Measurements from ENCODE around the gene SSR4. TPM values are rescaled to one million over a fixed set of nuclear protein-coding genes. Genes with fewer than 3 reads are reported as not detected.

Gene SSR4
- total RNA-seq, 4 donors from 2014 or later: 177 to 359 (median 279) TPM

DNA sequence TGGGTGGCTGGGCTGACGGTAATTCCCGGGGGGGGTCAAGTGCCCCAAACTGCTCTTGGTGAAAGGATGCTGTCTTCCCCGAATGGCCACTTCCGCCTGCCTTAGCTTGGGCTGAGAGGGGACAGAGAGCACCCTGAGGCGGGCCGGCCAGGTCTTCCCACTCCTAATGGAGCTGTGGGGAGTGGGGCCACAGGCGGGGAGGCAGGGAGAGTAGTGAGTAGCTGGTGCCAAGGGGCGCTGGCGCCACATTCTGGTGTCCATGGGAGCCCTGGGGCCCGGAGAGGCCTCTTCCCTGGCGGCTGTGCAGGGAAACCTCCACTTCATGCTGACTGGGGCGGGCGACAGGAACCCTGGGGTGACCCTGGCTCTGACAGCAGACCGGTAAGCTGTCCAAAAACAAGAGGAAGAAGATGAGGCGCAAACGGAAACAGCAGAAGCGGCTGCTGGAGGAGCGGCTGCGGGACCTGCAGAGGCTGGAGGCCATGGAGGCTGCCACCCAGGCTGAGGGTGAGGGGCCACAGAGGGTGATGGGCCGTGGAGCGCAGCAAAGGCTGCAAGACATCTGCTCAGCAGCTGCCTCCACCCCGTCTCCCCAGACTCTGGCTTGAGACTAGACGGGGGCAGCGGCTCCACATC lies 11.0 kb upstream of the SSR4 start:
- H3K9me3 ChIP-seq: no peaks in the 10 kb centered on the region
- intact Hi-C loops (cut with DNase I): no loop called here
- TF ChIP-seq, protein P1, sequence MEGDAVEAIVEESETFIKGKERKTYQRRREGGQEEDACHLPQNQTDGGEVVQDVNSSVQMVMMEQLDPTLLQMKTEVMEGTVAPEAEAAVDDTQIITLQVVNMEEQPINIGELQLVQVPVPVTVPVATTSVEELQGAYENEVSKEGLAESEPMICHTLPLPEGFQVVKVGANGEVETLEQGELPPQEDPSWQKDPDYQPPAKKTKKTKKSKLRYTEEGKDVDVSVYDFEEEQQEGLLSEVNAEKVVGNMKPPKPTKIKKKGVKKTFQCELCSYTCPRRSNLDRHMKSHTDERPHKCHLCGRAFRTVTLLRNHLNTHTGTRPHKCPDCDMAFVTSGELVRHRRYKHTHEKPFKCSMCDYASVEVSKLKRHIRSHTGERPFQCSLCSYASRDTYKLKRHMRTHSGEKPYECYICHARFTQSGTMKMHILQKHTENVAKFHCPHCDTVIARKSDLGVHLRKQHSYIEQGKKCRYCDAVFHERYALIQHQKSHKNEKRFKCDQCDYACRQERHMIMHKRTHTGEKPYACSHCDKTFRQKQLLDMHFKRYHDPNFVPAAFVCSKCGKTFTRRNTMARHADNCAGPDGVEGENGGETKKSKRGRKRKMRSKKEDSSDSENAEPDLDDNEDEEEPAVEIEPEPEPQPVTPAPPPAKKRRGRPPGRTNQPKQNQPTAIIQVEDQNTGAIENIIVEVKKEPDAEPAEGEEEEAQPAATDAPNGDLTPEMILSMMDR (IDR thresholded peaks at IDR 0.05): no peak
- TF ChIP-seq POLR2A (IDR thresholded peaks at IDR 0.05): no peak
- peaks cover 0 to 11% of the 10 kb centered on the region in 2 donors for H3K36me3 ChIP-seq
- no peak overlapping the region for H3K27ac ChIP-seq
- no peak for DNase-seq
- no peak overlapping the region for H3K4me3 ChIP-seq (replicated peaks in 1 of 3)
- H3K4me1 ChIP-seq: no peaks in the 10 kb centered on the region
- no peaks in the 10 kb centered on the region for H3K27me3 ChIP-seq
- 59 to 79% methylated on average over 7 to 13 of the region's 24 CpGs for WGBS, 2 donors

DNA sequence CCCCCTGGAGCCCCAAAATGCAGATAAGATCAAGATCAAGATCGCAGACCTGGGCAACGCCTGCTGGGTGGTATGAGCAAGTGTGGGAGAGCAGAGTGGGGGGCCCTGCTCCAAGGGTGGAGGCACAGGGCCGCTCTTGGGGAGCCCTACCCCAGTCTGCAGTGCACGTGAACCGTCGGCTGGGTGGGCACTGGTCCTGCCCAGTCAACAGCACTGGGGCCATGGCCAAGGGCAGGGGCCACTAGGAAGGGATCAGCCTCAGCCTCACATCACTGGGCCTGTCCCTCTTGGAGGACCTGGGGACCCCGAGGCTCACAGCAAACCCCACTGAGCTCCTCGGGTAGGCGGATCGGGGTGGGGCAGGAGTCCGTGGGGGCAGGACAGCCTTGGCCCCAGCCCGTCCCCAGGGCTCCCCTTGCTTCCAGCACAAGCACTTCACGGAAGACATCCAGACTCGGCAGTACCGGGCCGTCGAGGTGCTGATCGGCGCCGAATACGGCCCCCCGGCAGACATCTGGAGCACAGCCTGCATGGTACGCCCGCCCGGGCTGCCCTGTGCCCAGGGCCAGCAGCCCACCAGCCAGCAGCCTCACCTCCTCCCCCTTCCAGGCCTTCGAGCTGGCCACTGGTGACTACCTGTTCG lies 10.0 kb upstream of the SSR4 start:
- Histone ChIP-seq H3K4me1 (no peaks in the 10 kb centered on the region), H3K4me3 (replicated peaks in 1 of 3) (no peak overlapping the region), H3K9me3 (no peaks in the 10 kb centered on the region), H3K36me3 (peaks cover 0 to 11% of the 10 kb centered on the region in 2 donors), H3K27ac (no peak overlapping the region), H3K27me3 (no peaks in the 10 kb centered on the region)
- 87% methylated on average over 3 of the region's 27 CpGs; no CpG with 5 or more reads in 1 of the 2 donors for WGBS, 2 donors
- intact Hi-C loops (cut with DNase I): no loop called here
- TF ChIP-seq, protein P1 (IDR thresholded peaks at IDR 0.05): no peak
- TF ChIP-seq POLR2A (IDR thresholded peaks at IDR 0.05): no peak
- DNase-seq: no peak

DNA sequence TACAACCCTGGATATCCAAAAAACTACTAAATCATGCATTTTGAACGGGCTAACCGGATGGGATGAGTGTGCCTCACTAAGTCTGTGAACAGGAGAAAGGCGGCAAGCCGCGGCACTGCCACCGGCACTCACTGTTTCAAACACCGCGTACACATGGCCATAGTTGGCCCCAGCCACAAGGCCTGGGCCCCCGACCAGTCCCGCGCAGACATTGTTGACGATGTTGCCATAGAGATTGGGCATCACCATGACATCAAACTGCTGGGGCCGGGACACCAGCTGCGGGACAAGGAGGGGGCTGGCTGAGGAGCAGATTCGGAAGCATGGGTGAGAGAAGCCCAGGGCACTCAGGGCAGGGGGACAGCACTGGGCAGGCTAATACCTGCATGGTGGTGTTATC lies 7.8 kb upstream of the SSR4 start:
- no peak for DNase-seq
- Histone ChIP-seq H3K9me3 (no peaks in the 10 kb centered on the region), H3K4me1 (no peaks in the 10 kb centered on the region), H3K36me3 (peaks cover 0 to 11% of the 10 kb centered on the region in 2 donors), H3K27me3 (no peaks in the 10 kb centered on the region), H3K27ac (no peak overlapping the region), H3K4me3 (replicated peaks in 1 of 3) (no peak overlapping the region)
- TF ChIP-seq POLR2A (IDR thresholded peaks at IDR 0.05): no peak
- TF ChIP-seq, protein P1 (IDR thresholded peaks at IDR 0.05): no peak
- 53 to 60% methylated on average over 1 to 3 of the region's 15 CpGs for WGBS, 2 donors
- intact Hi-C loops (cut with DNase I): no loop called here

DNA sequence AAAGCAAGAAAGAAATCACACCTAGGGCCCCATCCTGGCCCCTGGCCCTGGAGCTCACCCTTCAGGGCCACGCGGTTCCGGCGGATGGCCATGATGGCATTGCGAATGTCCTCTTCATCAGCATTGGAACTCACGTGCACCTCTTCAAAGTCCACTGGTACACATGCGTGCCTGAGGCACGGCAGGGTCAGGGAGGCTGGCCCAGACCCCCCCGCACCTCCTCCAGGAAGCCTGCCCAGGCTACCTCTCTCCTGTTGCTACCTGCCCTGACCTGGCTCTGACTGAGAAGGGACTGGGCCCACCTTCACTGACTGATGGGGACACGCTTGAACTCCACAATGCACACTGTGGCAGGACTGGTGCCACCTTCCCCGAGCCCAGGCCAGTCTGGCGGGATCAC lies 4.8 kb upstream of the SSR4 start:
- intact Hi-C loops (cut with DNase I): no loop called here
- WGBS, 2 donors: 93% methylated on average over 9 of the region's 12 CpGs; no CpG with 5 or more reads in 1 of the 2 donors
- Histone ChIP-seq H3K4me1 (peaks cover 0 to 9% of the 10 kb centered on the region in 2 donors), H3K9me3 (no peaks in the 10 kb centered on the region), H3K27ac (no peak overlapping the region), H3K36me3 (peaks cover 0 to 11% of the 10 kb centered on the region in 2 donors), H3K27me3 (no peaks in the 10 kb centered on the region), H3K4me3 (replicated peaks in 1 of 3) (no peak overlapping the region)
- TF ChIP-seq POLR2A (IDR thresholded peaks at IDR 0.05): no peak
- TF ChIP-seq, protein P1 (IDR thresholded peaks at IDR 0.05): no peak
- no peak for DNase-seq

All from thyroid gland (tissue), 4 donors.